GM19023 (cell line): ENCODE measurements around the gene PRF1.
"Not testable (repeated sequence)": the region's sequence is repeated elsewhere in the genome, so short reads cannot be mapped to it uniquely, and the experiment has no call there.

ENCODE experiments used
- ATAC-seq: cut with Tn5 transposase; IDR thresholded peaks from one replicate; pipeline ENCODE4 v1.9.1; 2021; ENCODE audit warnings: mild to moderate bottlenecking, moderate library complexity; ENCODE audit not compliant: unreplicated experiment

The PRF1 gene

DNA sequence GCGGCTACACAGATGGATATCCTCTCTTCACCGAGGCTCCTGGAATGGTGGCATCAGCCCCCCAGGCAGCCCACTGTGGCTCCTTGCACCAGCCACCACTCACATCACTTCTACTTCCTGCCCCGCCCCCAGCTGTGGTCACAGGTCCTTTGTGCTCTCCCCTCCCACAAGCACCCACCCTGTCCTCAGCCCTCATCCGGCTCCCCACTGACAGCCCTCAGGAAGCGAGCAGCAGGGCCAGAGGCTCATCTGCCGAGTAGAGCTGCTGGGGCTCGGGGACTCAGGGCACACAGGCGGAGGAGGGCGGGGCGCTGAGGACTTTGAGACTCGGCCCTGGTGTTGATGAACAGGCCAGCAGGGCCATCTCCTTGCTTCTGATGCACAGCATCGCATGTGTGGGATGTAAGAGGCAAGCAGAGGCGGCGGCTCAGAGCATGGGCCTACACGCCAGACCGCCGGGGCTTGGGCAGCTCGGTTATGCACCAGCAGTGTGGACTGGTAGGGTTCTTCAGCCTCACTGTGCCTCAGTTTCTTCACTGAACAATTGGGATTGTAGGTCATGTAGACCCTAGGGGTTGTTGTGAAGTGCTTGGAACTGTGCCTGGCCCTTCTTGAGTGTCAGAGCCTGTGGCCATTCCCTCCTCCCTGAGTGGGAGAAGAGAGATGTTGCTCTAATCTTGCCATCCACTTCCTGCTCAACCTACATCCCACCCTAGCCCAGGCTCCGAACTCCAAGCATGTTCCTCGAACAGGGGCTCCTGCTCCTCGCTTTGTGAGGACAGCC is at the start of gene PRF1:
Gene PRF1 (minus strand): TSS at position 77 of the 784 bp plus-strand sequence. CDS start 1,839 bp downstream, outside the sequence.
- ATAC-seq = no peak

GRCh38 chr10:70651661-70652060 is 49.1 kb upstream of the PRF1 start:
- no peak for ATAC-seq

DNA sequence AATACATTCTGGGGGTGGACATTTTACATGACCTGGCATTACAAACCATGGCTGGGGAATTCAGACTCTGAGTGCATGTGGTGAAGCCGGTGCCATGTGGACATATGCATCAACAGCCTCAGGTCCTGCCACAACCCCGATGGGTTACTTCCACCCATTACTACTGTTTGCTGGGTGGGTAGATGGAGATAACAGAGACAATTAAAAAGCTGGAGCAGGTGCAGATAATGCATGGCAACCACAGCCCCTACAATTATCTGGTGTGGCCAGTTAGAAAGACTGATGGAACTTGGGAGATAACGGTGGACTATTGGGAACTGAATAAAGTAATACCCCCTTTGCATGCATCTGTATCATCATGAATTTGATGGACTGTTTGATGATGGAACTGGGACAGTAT is 48.2 kb upstream of the PRF1 start:
- no peak for ATAC-seq

- no peak for ATAC-seq
These were observed 47.6 kb upstream of the PRF1 start for GRCh38 chr10:70650104-70650503.

- ATAC-seq = no peak
These were observed 47.0 kb upstream of the PRF1 start for GRCh38 chr10:70649526-70649925.

GRCh38 chr10:70648427-70648826 is 45.9 kb upstream of the PRF1 start:
- ATAC-seq = no peak

- no peak for ATAC-seq
These were observed 44.5 kb upstream of the PRF1 start for GRCh38 chr10:70647086-70647485.

- not testable (repeated sequence) for ATAC-seq
These were observed 42.4 kb upstream of the PRF1 start for GRCh38 chr10:70644959-70645358.

GRCh38 chr10:70643272-70643671 is 40.7 kb upstream of the PRF1 start:
- not testable (repeated sequence) for ATAC-seq

DNA sequence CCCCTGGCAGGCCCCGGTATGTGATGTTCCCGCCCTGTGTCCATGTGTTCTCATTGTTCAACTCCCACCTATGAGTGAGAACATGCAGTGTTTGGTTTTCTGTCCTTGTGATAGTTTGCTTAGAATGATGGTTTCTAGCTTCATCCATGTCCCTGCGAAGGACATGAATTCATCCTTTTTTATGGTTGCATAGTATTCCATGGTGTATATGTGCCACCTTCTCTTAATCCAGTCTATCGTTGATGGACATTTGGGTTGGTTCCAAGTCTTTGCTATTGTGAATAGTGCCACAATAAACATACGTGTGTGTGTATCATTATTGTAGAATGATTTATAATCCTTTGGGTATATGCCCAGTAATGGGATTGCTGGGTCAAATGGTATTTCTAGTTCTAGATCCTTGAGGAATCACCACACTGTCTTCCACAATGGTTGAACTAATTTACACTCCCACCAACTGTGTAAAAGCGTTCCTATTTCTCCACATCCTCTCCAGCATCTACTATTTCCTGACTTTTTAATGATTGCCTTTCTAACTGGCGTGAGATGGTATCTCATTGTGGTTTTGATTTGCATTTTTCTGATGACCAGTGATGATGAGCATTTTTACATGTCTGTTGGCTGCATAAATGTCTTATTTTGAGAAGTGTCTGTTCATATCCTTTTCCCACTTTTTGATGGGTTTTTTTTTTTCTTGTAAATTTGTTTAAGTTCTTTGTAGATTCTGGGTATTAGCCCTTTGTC is 37.3 kb upstream of the PRF1 start:
- not testable (repeated sequence) for ATAC-seq

- ATAC-seq = not testable (repeated sequence)
These were observed 32.0 kb upstream of the PRF1 start for GRCh38 chr10:70634515-70634914.

DNA sequence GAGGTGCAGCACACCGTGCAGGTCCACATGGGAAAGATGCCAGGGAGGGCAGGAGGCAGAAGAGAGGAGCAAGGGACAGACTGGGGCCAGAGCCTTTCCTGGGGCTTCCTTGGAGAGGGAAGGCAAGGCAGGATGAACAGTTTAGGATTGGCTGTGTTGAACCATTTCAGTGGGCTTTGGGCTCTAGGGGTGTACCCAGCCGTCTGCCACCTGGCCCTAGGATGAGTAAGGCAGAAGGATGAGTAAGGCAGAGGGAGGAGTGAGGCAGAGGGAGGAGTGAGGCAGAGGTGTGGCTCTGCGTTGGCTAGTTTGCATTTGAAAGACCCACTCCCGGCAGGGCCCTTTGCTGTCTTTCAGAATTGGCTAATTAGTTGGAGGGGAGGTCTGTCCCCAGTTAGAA is 31.5 kb upstream of the PRF1 start:
- no peak for ATAC-seq

DNA sequence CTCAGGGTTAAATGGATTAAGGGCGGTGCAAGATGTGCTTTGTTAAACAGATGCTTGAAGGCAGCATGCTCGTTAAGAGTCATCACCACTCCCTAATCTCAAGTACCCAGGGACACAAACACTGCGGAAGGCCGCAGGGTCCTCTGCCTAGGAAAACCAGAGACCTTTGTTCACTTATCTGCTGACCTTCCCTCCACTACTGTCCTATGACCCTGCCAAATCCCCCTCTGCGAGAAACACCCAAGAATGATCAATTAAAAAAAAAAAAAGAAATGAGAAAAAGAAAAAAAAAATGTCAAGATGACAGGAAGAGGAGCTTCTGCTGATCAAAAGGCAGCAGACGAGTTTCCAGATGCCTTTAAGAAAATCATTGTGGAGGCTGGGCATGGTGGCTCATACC is 29.2 kb upstream of the PRF1 start:
- ATAC-seq = not testable (repeated sequence)

DNA sequence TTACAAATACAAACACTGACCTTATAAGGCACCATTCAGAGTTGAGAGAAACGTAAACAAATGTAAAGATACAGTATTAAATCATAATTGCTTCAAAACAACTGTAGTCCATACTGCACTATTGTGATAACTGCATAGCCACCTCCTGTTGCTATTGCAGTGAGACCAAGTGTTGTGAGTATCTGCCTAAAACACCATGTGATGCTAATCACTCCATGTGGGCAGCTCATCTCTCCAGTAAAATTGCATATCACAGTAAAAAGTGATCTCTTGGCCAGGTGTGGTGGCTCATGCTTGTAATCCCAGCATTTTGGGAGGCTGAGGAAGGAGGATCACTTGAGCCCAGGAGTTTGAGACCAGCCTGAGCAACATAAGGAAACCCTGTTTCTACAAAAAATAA is 26.8 kb upstream of the PRF1 start:
- no peak for ATAC-seq

- ATAC-seq = no peak
These were observed 23.5 kb upstream of the PRF1 start for GRCh38 chr10:70626056-70626455.

DNA sequence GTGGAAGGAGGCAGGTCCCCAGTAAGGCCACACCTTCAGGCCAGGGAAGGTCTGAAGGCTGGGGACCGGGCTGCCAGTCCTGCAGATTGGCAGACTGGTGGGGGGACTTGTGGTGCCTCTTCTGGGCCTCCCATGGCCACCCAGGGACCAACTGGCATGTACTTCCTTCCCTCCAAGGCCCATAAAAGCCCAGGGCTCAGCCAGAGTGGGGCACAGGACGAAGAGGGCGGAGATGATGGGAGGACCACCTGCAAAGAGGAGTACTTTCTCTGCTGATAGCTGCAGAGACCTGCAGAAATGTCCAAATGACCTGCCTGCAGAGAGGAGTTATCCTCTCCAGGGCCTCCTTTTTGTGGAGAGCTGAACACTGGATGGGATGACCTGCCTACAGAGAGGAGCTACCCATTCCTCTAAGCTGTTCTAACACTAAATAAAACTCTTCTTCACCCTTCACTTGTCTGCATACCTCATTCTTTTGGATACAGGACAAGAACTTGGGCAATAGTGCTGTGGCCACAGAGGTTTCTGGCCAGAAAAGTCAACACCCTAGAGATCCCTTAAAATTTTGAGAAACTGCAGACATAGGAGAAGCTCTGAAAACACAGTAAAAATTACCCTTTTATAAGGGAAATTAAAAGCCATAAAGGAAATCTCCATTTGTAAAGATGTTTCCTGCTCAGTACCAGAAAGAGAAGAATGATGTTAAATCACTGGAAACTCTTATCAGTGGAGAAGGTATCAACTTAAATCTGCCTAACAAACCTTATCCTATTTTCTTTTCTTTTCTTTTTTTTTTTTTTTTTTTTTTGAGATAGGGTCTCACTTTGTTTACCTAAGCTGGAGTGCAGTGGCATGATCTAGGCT is 20.7 kb upstream of the PRF1 start:
- no peak for ATAC-seq

DNA sequence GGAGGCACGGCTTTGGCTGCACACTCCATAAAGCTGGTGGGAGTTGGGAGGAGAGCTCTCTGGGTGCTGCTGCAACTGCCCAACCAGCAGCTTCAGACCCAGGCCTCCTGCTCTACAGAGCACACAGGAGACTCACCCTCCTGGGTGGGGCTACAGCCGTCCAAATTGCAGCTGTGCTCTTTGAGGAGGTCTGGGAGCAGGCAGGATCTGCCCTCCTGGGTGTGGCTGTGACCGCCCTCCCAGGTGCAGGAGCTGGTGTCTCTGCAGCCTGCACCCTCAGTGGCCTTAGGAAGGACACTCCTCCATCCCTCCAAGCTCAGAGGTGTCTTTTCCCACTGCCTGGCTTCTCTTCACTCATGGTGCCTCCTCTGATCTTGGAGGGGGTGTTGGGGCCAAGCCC is 20.0 kb upstream of the PRF1 start:
- no peak for ATAC-seq

- ATAC-seq = no peak
These were observed 19.1 kb upstream of the PRF1 start for GRCh38 chr10:70621503-70622078.

DNA sequence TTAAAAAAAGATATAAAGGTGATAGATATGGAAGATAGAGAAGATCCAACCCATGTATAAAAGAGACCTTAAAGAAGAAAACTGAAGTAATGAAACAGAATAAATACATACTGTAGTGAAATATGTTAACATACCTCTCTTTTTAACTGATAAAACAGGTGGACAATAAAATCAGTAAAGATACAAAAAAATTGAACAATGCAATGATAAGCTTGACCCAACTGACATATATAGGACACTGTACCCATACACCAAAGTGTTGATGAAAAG is 17.4 kb upstream of the PRF1 start:
- ATAC-seq = no peak

- no peak for ATAC-seq
These were observed 16.9 kb upstream of the PRF1 start for GRCh38 chr10:70619271-70620019.

GRCh38 chr10:70618663-70619062 is 16.1 kb upstream of the PRF1 start:
- no peak for ATAC-seq
